HEK293T (cell line): ENCODE data around the gene TIPIN.

Experiments used
- ARNT ChIP-seq: fragments of 450-650 bp; IDR thresholded peaks from 2 replicates; pipeline ENCODE4 v1.6.1; 2017; ENCODE audit warnings: mild to moderate bottlenecking
- BHLHE40 ChIP-seq: fragments of 450-650 bp; IDR thresholded peaks from 2 replicates; pipeline ENCODE4 v1.6.1; 2016; ENCODE audit warnings: mild to moderate bottlenecking, moderate library complexity, borderline replicate concordance
- CTBP1 ChIP-seq: fragments of 450-650 bp; IDR thresholded peaks from 2 replicates; pipeline ENCODE4 v1.6.1; 2016; ENCODE audit warnings: borderline replicate concordance
- ELF4 ChIP-seq: fragments of 450-650 bp; IDR thresholded peaks from 2 replicates; pipeline ENCODE4 v1.6.1; 2017; ENCODE audit warnings: antibody characterized with exemption
- FOXA1 ChIP-seq: fragments of 450-650 bp; IDR thresholded peaks from 2 replicates; pipeline ENCODE4 v1.6.1; 2016; ENCODE audit warnings: mild to moderate bottlenecking
- FOXK2 ChIP-seq: fragments of 450-650 bp; IDR thresholded peaks from 2 replicates; pipeline ENCODE4 v1.6.1; 2016; ENCODE audit warnings: mild to moderate bottlenecking
- FOXM1 ChIP-seq: fragments of 450-650 bp; IDR thresholded peaks from 2 replicates; pipeline ENCODE4 v1.6.1; 2017; ENCODE audit warnings: mild to moderate bottlenecking, borderline replicate concordance
- HDGF ChIP-seq: fragments of 450-650 bp; IDR thresholded peaks from 2 replicates; pipeline ENCODE4 v1.6.1; 2017; ENCODE audit warnings: antibody characterized with exemption, borderline replicate concordance
- L3MBTL2 ChIP-seq: fragments of 450-650 bp; conservative IDR thresholded peaks from 2 replicates; pipeline ENCODE4 v1.6.1; 2016; ENCODE audit warnings: mild to moderate bottlenecking
- NFRKB ChIP-seq: fragments of 450-650 bp; IDR thresholded peaks from 2 replicates; pipeline ENCODE4 v1.6.1; 2016; ENCODE audit warnings: mild to moderate bottlenecking, moderate library complexity
- SP1 ChIP-seq: fragments of 450-650 bp; IDR thresholded peaks from 2 replicates; pipeline ENCODE4 v1.6.1; 2017
- SUZ12 ChIP-seq: fragments of 450-650 bp; IDR thresholded peaks from 2 replicates; pipeline ENCODE4 v1.6.1; 2016; ENCODE audit warnings: mild to moderate bottlenecking
- TARDBP ChIP-seq: fragments of 450-650 bp; IDR thresholded peaks from 2 replicates; pipeline ENCODE4 v1.6.1; 2016
- ZNF384 ChIP-seq: fragments of 450-650 bp; IDR thresholded peaks from 2 replicates; pipeline ENCODE4 v1.6.1; 2016

- TF ChIP-seq CTBP1, result no peak
- TF ChIP-seq ZNF384, result no peak
- TF ChIP-seq HDGF, result no peak
- TF ChIP-seq SP1, result no peak
- no peak for TF ChIP-seq NFRKB
- no peak for TF ChIP-seq SUZ12
- TF ChIP-seq ELF4, result no peak
- no peak for TF ChIP-seq FOXM1
- TF ChIP-seq BHLHE40, result no peak
- no peak for TF ChIP-seq FOXA1
- no peak for TF ChIP-seq TARDBP
- no peak for TF ChIP-seq ARNT
- no peak for TF ChIP-seq FOXK2
- no peak for TF ChIP-seq L3MBTL2
Observed at GRCh38 chr15:66362776-66363175, 6.3 kb upstream of the TIPIN start.
